Trophoblast cell (in vitro differentiated cells and primary cell): Measurements from ENCODE around the gene TOX2.

ENCODE experiments used
- DNase-seq, 2 donors: peaks; one replicate each; pipeline ENCODE4 v3.0.0-alpha.2; 2016
- H2AFZ ChIP-seq: 2 replicates; pipeline ENCODE4 v1.6.1; 2013; ENCODE audit warnings: low read length, moderate library complexity, mild to moderate bottlenecking; ENCODE audit not compliant: insufficient read depth, poor library complexity
- H2AK5ac ChIP-seq: 2 replicates; pipeline ENCODE4 v1.6.1; 2013; ENCODE audit warnings: mild to moderate bottlenecking, low read length
- H2BK120ac ChIP-seq: 2 replicates; pipeline ENCODE4 v1.6.1; 2013; ENCODE audit warnings: low read length, mild to moderate bottlenecking, moderate library complexity; ENCODE audit not compliant: insufficient read depth, poor library complexity
- H2BK12ac ChIP-seq: 2 replicates; pipeline ENCODE4 v1.6.1; 2013; ENCODE audit warnings: mild to moderate bottlenecking, low read length, moderate library complexity
- H2BK5ac ChIP-seq: 2 replicates; pipeline ENCODE4 v1.6.1; 2013; ENCODE audit warnings: low read length, low read depth, moderate library complexity, mild to moderate bottlenecking; ENCODE audit not compliant: poor library complexity
- H3K14ac ChIP-seq: 2 replicates; pipeline ENCODE4 v1.6.1; 2013; ENCODE audit warnings: mild to moderate bottlenecking, low read length
- H3K18ac ChIP-seq: 2 replicates; pipeline ENCODE4 v1.6.1; 2013; ENCODE audit warnings: mild to moderate bottlenecking, low read length
- H3K23ac ChIP-seq: 2 replicates; pipeline ENCODE4 v1.6.1; 2013; ENCODE audit warnings: low read length
- H3K27ac ChIP-seq: 2 replicates; pipeline ENCODE4 v1.5.1; 2013; ENCODE audit warnings: low read depth, mild to moderate bottlenecking, inconsistent platforms, low read length, moderate library complexity
- H3K27me3 ChIP-seq: 2 replicates; pipeline ENCODE4 v1.6.1; 2013; ENCODE audit warnings: inconsistent platforms, mild to moderate bottlenecking, low read length, moderate library complexity; ENCODE audit not compliant: insufficient read depth
- H3K36me3 ChIP-seq, 2 experiments: 1 replicate in 1 of 2; 2 replicates in 1 of 2; pipeline ENCODE4 v1.6.1; 2013; ENCODE audit warnings: low read length in 2 of 2, mild to moderate bottlenecking in 2 of 2, moderate library complexity in 1 of 2; ENCODE audit not compliant: insufficient read depth in 2 of 2, control insufficient read depth in 1 of 2
- H3K4ac ChIP-seq: 2 replicates; pipeline ENCODE4 v1.6.1; 2013; ENCODE audit warnings: low read depth, mild to moderate bottlenecking, low read length, moderate library complexity
- H3K4me1 ChIP-seq, 2 experiments: 1 replicate in 1 of 2; 2 replicates in 1 of 2; pipeline ENCODE4 v1.6.1; 2013; ENCODE audit warnings: low read length in 2 of 2, mild to moderate bottlenecking in 2 of 2, moderate library complexity in 1 of 2; ENCODE audit not compliant: insufficient read depth in 2 of 2, control insufficient read depth in 1 of 2
- H3K4me2 ChIP-seq: 2 replicates; pipeline ENCODE4 v1.6.1; 2013; ENCODE audit warnings: inconsistent platforms, mild to moderate bottlenecking, low read length, moderate library complexity
- H3K4me3 ChIP-seq: 2 replicates; pipeline ENCODE4 v1.5.1; 2013; ENCODE audit warnings: mild to moderate bottlenecking, low read depth, low read length, inconsistent platforms
- H3K79me1 ChIP-seq: one replicate; pipeline ENCODE4 v1.6.1; 2013; ENCODE audit warnings: low read length
- H3K79me2 ChIP-seq: 2 replicates; pipeline ENCODE4 v1.6.1; 2013; ENCODE audit warnings: low read length, mild to moderate bottlenecking; ENCODE audit not compliant: control insufficient read depth, insufficient read depth, poor library complexity
- H3K9ac ChIP-seq: 2 replicates; pipeline ENCODE4 v1.6.1; 2013; ENCODE audit warnings: mild to moderate bottlenecking, low read length
- H3K9me3 ChIP-seq: 2 replicates; pipeline ENCODE4 v1.6.1; 2013; ENCODE audit warnings: low read depth, mild to moderate bottlenecking, control low read depth, inconsistent platforms, low read length; ENCODE audit not compliant: insufficient read depth
- H4K12ac ChIP-seq: 2 replicates; pipeline ENCODE4 v1.6.1; 2013; ENCODE audit warnings: low read depth, mild to moderate bottlenecking, low read length, moderate library complexity
- H4K8ac ChIP-seq: 2 replicates; pipeline ENCODE4 v1.6.1; 2013; ENCODE audit warnings: low read depth, mild to moderate bottlenecking, low read length, moderate library complexity
- H4K91ac ChIP-seq: one replicate; pipeline ENCODE4 v1.6.1; 2013; ENCODE audit warnings: low read depth, mild to moderate bottlenecking, low read length, moderate library complexity
- WGBS: extraction: QIAGEN DNeasy Blood & Tissue Kit; methylation state at CpG from one replicate; pipeline ENCODE4 v1.1.7; 2013; ENCODE audit warnings: missing lambda C conversion rate; ENCODE audit not compliant: insufficient read length, insufficient coverage; ENCODE audit errors: extremely low coverage; 5-methylcytosine and 5-hydroxymethylcytosine counted together

The TOX2 gene

GRCh38 chr20:44075191-44075949 lies 160.7 kb downstream of the TOX2 start:
- Histone ChIP-seq H3K36me3 (no peaks in the 10 kb centered on the region), H2AK5ac (no peak overlapping the region), H3K79me1 (no peaks in the 10 kb centered on the region), H3K4ac (no peak overlapping the region), H3K4me2 (no peak overlapping the region), H2BK5ac (no peak overlapping the region), H3K4me1 (no peaks in the 10 kb centered on the region), H2AFZ (no peak overlapping the region), H3K4me3 (no peak overlapping the region), H3K27ac (no peak overlapping the region), H4K8ac (no peak overlapping the region), H2BK12ac (no peak overlapping the region), H3K23ac (no peak overlapping the region), H3K79me2 (no peaks in the 10 kb centered on the region), H3K18ac (no peak overlapping the region), H2BK120ac (no peak overlapping the region), H3K14ac (no peak overlapping the region), H4K12ac (no peak overlapping the region), H3K9me3 (peaks cover 2% of the 10 kb centered on the region), H3K27me3 (no peaks in the 10 kb centered on the region), H4K91ac (no peak overlapping the region), H3K9ac (no peak overlapping the region)
- DNase-seq: no peak
- WGBS: no CpG with 5 or more reads among the region's 23 CpGs

- no peaks in the 10 kb centered on the region for H3K4me1 ChIP-seq
- H3K79me2 ChIP-seq: no peaks in the 10 kb centered on the region
- H4K91ac ChIP-seq: no peak overlapping the region
- H4K12ac ChIP-seq: no peak overlapping the region
- H2AFZ ChIP-seq: no peak overlapping the region
- no CpG with 5 or more reads among the region's 5 CpGs for WGBS
- H3K14ac ChIP-seq: no peak overlapping the region
- no peak overlapping the region for H2AK5ac ChIP-seq
- no peak overlapping the region for H3K4me2 ChIP-seq
- no peaks in the 10 kb centered on the region for H3K79me1 ChIP-seq
- H3K18ac ChIP-seq: no peak overlapping the region
- no peak overlapping the region for H2BK120ac ChIP-seq
- H3K27me3 ChIP-seq: no peaks in the 10 kb centered on the region
- no peak overlapping the region for H3K4ac ChIP-seq
- H3K36me3 ChIP-seq: no peaks in the 10 kb centered on the region
- no peak overlapping the region for H3K23ac ChIP-seq
- no peak overlapping the region for H4K8ac ChIP-seq
- H3K9me3 ChIP-seq: peaks cover 2% of the 10 kb centered on the region
- no peak overlapping the region for H3K9ac ChIP-seq
- H3K27ac ChIP-seq: no peak overlapping the region
- no peak overlapping the region for H2BK5ac ChIP-seq
- no peak for DNase-seq
- no peak overlapping the region for H2BK12ac ChIP-seq
- no peak overlapping the region for H3K4me3 ChIP-seq
Observed at GRCh38 chr20:44075950-44076232, 161.2 kb downstream of the TOX2 start.

GRCh38 chr20:44079291-44079690 lies 164.6 kb downstream of the TOX2 start:
- H4K91ac ChIP-seq: no peak overlapping the region
- peaks cover 2% of the 10 kb centered on the region for H3K79me1 ChIP-seq
- H3K27ac ChIP-seq: no peak overlapping the region
- no peaks in the 10 kb centered on the region for H3K79me2 ChIP-seq
- peaks cover 2% of the 10 kb centered on the region for H3K9me3 ChIP-seq
- H3K4ac ChIP-seq: no peak overlapping the region
- no peak overlapping the region for H3K4me3 ChIP-seq
- H3K27me3 ChIP-seq: no peaks in the 10 kb centered on the region
- no peak overlapping the region for H3K4me2 ChIP-seq
- no peak overlapping the region for H3K18ac ChIP-seq
- no peak overlapping the region for H2BK12ac ChIP-seq
- H2BK5ac ChIP-seq: no peak overlapping the region
- no peak for DNase-seq
- no peaks in the 10 kb centered on the region for H3K36me3 ChIP-seq
- H2BK120ac ChIP-seq: no peak overlapping the region
- no CpG with 5 or more reads among the region's 10 CpGs for WGBS
- H2AK5ac ChIP-seq: no peak overlapping the region
- no peak overlapping the region for H3K9ac ChIP-seq
- no peak overlapping the region for H2AFZ ChIP-seq
- H4K8ac ChIP-seq: no peak overlapping the region
- H4K12ac ChIP-seq: no peak overlapping the region
- no peak overlapping the region for H3K23ac ChIP-seq
- peaks cover 3 to 5% of the 10 kb centered on the region in 2 experiments for H3K4me1 ChIP-seq
- no peak overlapping the region for H3K14ac ChIP-seq

GRCh38 chr20:44080064-44080463 lies 165.4 kb downstream of the TOX2 start:
- no peak overlapping the region for H3K4ac ChIP-seq
- H3K18ac ChIP-seq: no peak overlapping the region
- WGBS: no CpG with 5 or more reads among the region's 10 CpGs
- H2AFZ ChIP-seq: no peak overlapping the region
- H4K91ac ChIP-seq: no peak overlapping the region
- peaks cover 2% of the 10 kb centered on the region for H3K79me1 ChIP-seq
- no peak overlapping the region for H2BK12ac ChIP-seq
- DNase-seq: no peak
- H3K27me3 ChIP-seq: no peaks in the 10 kb centered on the region
- no peaks in the 10 kb centered on the region for H3K79me2 ChIP-seq
- no peaks in the 10 kb centered on the region for H3K36me3 ChIP-seq
- no peak overlapping the region for H2BK120ac ChIP-seq
- no peak overlapping the region for H2BK5ac ChIP-seq
- H3K27ac ChIP-seq: no peak overlapping the region
- H3K9ac ChIP-seq: no peak overlapping the region
- H3K23ac ChIP-seq: no peak overlapping the region
- H3K4me1 ChIP-seq: peaks cover 3 to 5% of the 10 kb centered on the region in 2 experiments
- no peaks in the 10 kb centered on the region for H3K9me3 ChIP-seq
- no peak overlapping the region for H3K14ac ChIP-seq
- no peak overlapping the region for H4K8ac ChIP-seq
- H2AK5ac ChIP-seq: no peak overlapping the region
- no peak overlapping the region for H3K4me2 ChIP-seq
- no peak overlapping the region for H4K12ac ChIP-seq
- no peak overlapping the region for H3K4me3 ChIP-seq
